Testis (tissue), 2 donors: ENCODE results near the gene SLC39A8.

Experiments used
- POLR2A ChIP-seq: fragments of 450-650 bp; IDR thresholded peaks from one replicate; pipeline ENCODE4 v1.6.1; 2017; ENCODE audit warnings: antibody characterized with exemption, mild to moderate bottlenecking, moderate library complexity
- TF ChIP-seq, protein P1 (sequence below), 3 experiments: fragments of 450-650 bp in 2 of 3; fragments of 200-600 bp in 1 of 3; sonication (generic) in 1 of 3; IDR thresholded peaks; one replicate each; pipeline ENCODE4 v1.5.1; 2016 to 2019; ENCODE audit warnings: antibody characterized with exemption in 3 of 3, mild to moderate bottlenecking in 2 of 3, moderate library complexity in 1 of 3

DNA sequence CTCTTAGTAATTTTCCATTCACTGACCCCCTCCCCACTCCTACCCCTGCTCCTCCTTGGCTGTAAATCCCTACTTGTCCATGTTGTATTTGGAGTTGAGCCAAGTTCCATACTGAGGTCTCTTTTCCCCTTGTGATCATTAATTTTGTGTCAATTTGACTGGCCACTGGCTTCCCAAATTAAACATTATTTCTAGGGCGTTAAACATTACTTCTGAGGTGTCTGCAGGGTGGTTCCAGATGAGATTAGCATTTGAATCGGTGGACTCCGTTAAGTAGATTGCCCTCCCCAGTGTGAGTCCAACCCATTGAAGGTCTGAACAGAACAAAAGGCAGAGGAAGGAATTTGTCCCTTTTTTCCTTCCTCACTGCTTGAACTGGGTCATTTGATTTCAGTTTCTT, 25.7 kb downstream of the SLC39A8 start:
- TF ChIP-seq, protein P1, sequence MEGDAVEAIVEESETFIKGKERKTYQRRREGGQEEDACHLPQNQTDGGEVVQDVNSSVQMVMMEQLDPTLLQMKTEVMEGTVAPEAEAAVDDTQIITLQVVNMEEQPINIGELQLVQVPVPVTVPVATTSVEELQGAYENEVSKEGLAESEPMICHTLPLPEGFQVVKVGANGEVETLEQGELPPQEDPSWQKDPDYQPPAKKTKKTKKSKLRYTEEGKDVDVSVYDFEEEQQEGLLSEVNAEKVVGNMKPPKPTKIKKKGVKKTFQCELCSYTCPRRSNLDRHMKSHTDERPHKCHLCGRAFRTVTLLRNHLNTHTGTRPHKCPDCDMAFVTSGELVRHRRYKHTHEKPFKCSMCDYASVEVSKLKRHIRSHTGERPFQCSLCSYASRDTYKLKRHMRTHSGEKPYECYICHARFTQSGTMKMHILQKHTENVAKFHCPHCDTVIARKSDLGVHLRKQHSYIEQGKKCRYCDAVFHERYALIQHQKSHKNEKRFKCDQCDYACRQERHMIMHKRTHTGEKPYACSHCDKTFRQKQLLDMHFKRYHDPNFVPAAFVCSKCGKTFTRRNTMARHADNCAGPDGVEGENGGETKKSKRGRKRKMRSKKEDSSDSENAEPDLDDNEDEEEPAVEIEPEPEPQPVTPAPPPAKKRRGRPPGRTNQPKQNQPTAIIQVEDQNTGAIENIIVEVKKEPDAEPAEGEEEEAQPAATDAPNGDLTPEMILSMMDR (IDR thresholded peaks at IDR 0.05) = no peak
- TF ChIP-seq POLR2A = no peak
